Upper lobe of left lung (tissue), 4 donors: ENCODE data around the gene GARS1.

Source experiments
- CTCF ChIP-seq, 6 experiments: fragments of 450-650 bp in 4 of 6; fragments of 200-600 bp in 2 of 6; sonication (generic) in 2 of 6; IDR thresholded peaks; one replicate each; pipeline ENCODE4 v1.5.1; 2016 to 2019; ENCODE audit warnings: antibody characterized with exemption in 6 of 6
- POLR2AphosphoS5 ChIP-seq, 2 donors: sonication (generic); formaldehyde crosslinking; IDR thresholded peaks; one replicate each; pipeline ENCODE4 v1.5.1; 2017; ENCODE audit warnings: antibody characterized with exemption in 2 of 2

GRCh38 chr7:30557245-30557644 is 37.4 kb upstream of the GARS1 start:
- TF ChIP-seq POLR2AphosphoS5 (IDR thresholded peaks at IDR 0.05) (no peak), CTCF (IDR thresholded peaks at IDR 0.05) (no peak)
